C4-2B (cell line): ENCODE results near the gene PTPRN2.

Source experiments
- H3K27ac ChIP-seq: fragments of 450-650 bp; 2 replicates; pipeline ENCODE4 v1.5.1; 2017
- CTCF ChIP-seq: fragments of 450-650 bp; conservative IDR thresholded peaks from 2 replicates; pipeline ENCODE4 v1.5.1; 2017; ENCODE audit warnings: mild to moderate bottlenecking
- ZFX ChIP-seq: fragments of 450-650 bp; IDR thresholded peaks from 2 replicates; pipeline ENCODE4 v1.6.1; 2017

The PTPRN2 gene

DNA sequence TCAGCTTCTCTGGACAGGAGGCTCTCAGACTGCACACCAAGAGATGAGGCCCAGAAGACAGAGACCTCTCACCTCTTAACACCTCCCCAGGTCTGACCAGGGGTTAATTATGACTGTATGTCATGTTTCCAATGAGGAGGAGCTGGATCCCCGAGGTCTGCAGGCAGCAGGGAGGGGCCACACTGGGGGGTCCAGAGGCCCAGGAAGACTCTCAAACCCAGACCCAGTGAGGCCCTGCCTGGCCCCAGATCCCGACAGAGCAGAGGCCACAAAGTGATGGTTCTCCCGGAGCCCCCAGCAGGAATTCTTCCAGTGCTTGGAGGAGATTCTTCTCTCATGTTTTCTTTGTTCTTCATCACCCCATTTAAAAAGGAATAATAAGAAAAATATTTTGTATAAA, 28.8 kb downstream of the PTPRN2 start:
- TF ChIP-seq ZFX: no peak
- TF ChIP-seq CTCF: no peak
- no peak overlapping the region for H3K27ac ChIP-seq

DNA sequence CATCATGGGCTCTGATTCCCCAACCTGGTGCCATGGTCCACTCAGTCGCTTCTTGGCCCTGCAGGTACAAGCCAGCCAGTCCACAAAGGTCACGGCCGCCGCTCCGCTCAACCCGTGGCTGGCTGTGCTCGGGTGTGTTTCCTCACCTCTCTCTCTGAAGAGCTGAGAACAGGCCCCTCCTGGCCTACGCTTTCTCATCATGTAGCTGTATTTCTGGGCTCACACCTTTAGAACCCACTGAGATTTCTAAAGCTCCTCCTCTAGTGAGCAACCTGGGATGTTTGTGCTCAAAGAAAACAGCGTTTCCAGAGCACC, 30.2 kb downstream of the PTPRN2 start:
- no peak overlapping the region for H3K27ac ChIP-seq
- TF ChIP-seq ZFX (no peak), CTCF (no peak)

GRCh38 chr7:158556721-158557440, 30.7 kb downstream of the PTPRN2 start:
- H3K27ac ChIP-seq: no peak overlapping the region
- TF ChIP-seq ZFX (no peak), CTCF (no peak)

DNA sequence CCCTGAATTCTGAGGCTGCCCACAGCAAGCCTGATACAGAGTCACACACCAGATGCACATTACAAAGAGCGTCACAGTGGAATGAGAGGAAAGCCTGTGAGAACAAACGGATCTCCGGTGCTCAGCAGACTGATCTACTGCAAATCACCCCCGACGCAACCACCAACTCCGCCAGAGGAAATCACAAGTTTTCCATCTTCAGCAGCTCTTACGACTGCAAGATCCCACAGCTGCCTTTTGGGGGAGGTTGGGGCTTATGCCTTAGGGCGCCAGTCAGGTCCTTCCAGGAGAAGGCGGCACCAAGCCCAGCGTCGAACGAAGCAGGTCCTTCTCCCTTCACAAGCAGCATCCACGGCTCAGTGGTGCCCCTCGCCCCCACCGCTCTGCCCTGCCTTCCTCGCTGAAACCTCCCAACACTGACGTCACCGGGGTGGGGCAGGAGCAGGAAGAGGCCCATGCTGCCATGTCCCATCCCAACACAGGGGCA, 32.5 kb downstream of the PTPRN2 start:
- no peak overlapping the region for H3K27ac ChIP-seq
- TF ChIP-seq CTCF: no peak
- TF ChIP-seq ZFX: no peak

DNA sequence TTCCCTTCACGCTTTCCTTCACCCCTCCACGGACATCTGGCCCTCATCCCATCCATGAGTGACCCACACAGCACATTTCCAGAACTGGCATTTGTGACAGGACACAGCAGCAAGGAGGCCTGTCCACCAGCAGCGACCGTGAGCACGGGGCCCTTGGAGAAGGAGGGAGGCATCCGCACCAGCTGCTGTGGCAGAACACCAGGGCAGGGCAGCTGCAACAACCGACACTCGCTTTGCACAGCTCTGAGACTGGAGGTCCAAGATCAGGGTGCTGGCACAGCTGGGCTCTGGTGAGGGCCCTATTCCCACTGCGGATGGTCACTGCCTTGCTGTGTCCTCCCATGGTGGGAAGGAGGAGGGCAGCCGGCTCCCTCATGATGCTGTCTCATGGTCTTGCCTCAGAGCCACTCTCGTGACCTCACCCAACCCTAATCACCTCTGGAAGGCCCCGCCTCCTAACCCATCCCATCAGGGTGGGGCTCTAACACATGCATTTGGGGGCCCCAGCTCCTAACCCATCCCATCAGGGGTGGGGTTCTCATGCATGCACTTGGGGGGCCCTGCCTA, 36.7 kb downstream of the PTPRN2 start:
- no peak for TF ChIP-seq CTCF
- no peak for TF ChIP-seq ZFX
- H3K27ac ChIP-seq: no peak overlapping the region

DNA sequence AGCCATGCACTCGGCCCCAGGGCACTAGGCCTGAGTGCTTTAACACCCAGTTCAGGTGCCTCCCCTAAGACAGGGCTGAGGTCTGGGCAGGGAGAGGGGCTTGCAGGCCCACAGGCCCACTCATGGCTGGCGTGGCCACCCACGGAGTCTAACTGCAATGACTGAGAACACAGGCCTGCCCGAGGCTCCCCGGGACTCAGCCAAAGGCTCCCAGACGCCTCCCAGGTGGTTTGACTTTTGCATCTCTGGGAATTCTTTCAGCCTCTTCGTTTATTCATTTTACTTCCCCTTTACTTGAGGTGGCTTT, 37.3 kb downstream of the PTPRN2 start:
- H3K27ac ChIP-seq: no peak overlapping the region
- TF ChIP-seq CTCF (no peak), ZFX (no peak)

- TF ChIP-seq CTCF: no peak
- no peak for TF ChIP-seq ZFX
- H3K27ac ChIP-seq: no peak overlapping the region
These were observed 37.8 kb downstream of the PTPRN2 start for GRCh38 chr7:158549616-158550393.
